Thyroid gland (tissue), 4 donors: ENCODE measurements around the gene BRAF.

Experiments
- POLR2A ChIP-seq, 2 donors: fragments of 450-650 bp; IDR thresholded peaks; one replicate each; pipeline ENCODE4 v1.6.1; 2017; ENCODE audit warnings: antibody characterized with exemption in 2 of 2, mild to moderate bottlenecking in 2 of 2, moderate library complexity in 1 of 2
- TF ChIP-seq, protein P1 (sequence below), 6 experiments: fragments of 200-600 bp in 3 of 6; fragments of 450-650 bp in 3 of 6; sonication (generic) in 3 of 6; IDR thresholded peaks; one replicate each; pipeline ENCODE4 v1.5.1; 2016 to 2019; ENCODE audit warnings: antibody characterized with exemption in 6 of 6, mild to moderate bottlenecking in 2 of 6, inconsistent platforms in 1 of 6, moderate library complexity in 1 of 6

DNA sequence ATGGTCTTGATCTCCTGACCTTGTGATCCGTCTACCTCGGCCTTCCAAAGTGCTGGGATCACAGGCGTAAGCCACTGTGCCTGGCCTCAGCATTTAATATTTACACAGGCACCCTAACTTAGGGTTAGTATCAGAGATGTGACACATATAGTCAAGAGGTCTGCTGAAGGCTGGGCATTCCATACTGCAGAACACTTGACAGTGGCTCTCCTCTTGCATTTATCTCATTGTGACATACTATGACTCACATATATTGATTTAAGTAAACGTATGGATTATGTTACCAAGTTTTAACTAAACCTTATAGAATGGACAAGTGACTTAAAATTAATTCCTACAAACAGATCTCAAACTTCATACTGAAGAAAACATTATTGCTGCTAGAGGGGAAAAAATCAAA lies 36.6 kb downstream of the BRAF start:
- TF ChIP-seq, protein P1, sequence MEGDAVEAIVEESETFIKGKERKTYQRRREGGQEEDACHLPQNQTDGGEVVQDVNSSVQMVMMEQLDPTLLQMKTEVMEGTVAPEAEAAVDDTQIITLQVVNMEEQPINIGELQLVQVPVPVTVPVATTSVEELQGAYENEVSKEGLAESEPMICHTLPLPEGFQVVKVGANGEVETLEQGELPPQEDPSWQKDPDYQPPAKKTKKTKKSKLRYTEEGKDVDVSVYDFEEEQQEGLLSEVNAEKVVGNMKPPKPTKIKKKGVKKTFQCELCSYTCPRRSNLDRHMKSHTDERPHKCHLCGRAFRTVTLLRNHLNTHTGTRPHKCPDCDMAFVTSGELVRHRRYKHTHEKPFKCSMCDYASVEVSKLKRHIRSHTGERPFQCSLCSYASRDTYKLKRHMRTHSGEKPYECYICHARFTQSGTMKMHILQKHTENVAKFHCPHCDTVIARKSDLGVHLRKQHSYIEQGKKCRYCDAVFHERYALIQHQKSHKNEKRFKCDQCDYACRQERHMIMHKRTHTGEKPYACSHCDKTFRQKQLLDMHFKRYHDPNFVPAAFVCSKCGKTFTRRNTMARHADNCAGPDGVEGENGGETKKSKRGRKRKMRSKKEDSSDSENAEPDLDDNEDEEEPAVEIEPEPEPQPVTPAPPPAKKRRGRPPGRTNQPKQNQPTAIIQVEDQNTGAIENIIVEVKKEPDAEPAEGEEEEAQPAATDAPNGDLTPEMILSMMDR (IDR thresholded peaks at IDR 0.05) = no peak
- TF ChIP-seq POLR2A (IDR thresholded peaks at IDR 0.05) = no peak
